ENCODE results near the gene SALL1. TPM values are rescaled to one million over a fixed set of nuclear protein-coding genes. Genes with fewer than 3 reads are reported as not detected.

The SALL1 gene
- total and polyA plus RNA-seq, 2 of the 13 experiments (the other 11 are each of a cell fraction or from before 2014, with no cell fraction given), result 6.6 to 12.3 TPM

DNA sequence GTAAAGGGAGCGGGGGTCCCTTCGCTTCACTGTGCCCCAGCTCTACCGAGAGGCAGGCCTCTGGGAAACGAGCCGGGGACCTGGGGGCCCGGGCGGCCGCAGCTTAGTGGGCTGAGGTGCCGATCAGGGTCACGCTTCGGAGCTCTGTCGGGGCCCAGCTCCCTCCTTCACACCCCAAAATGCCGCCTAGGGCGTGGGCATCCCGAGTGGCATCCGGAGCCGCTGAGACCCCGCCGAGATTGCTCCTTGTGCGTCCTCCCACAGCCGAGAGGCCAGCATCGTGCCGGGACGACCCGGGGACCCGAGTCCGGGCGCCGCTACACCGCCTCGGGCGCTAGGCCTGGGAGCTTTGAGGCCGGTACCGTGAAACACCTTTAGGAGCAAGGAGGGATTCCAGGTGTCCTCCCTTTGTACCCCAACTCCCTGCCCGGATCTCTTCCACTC, 1.3 kb downstream of the SALL1 start (continued):
- TF ChIP-seq ZBTB26 (CRISPR knock-in tag; IDR thresholded peaks at IDR 0.05; ENCODE audit: borderline replicate concordance), result peak; percentile 65; the same call in 1 of the 2 replicates
- no peak for TF ChIP-seq SMAD9 (CRISPR knock-in tag; IDR thresholded peaks at IDR 0.05)
- TF ChIP-seq NFE2 (CRISPR knock-in tag; IDR thresholded peaks at IDR 0.05), result no peak
- TF ChIP-seq PRDM10 (CRISPR knock-in tag; IDR thresholded peaks at IDR 0.05; ENCODE audit: low read depth), result no peak
- TF ChIP-seq, protein P1, sequence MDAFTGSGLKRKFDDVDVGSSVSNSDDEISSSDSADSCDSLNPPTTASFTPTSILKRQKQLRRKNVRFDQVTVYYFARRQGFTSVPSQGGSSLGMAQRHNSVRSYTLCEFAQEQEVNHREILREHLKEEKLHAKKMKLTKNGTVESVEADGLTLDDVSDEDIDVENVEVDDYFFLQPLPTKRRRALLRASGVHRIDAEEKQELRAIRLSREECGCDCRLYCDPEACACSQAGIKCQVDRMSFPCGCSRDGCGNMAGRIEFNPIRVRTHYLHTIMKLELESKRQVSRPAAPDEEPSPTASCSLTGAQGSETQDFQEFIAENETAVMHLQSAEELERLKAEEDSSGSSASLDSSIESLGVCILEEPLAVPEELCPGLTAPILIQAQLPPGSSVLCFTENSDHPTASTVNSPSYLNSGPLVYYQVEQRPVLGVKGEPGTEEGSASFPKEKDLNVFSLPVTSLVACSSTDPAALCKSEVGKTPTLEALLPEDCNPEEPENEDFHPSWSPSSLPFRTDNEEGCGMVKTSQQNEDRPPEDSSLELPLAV (CRISPR knock-in tag; conservative IDR thresholded peaks at IDR 0.05; ENCODE audit: low read depth), result no peak
- TF ChIP-seq PRDM4 (CRISPR knock-in tag; IDR thresholded peaks at IDR 0.05; ENCODE audit: borderline replicate concordance), result no peak
- no peak for TF ChIP-seq PAF1 (CRISPR knock-in tag; IDR thresholded peaks at IDR 0.05)
- no peak for TF ChIP-seq RFX5 (IDR thresholded peaks at IDR 0.05; ENCODE audit: low read depth, low read length)
- no peak for TF ChIP-seq ZNF761 (CRISPR knock-in tag; conservative IDR thresholded peaks at IDR 0.05)
- TF ChIP-seq MYNN (CRISPR knock-in tag; IDR thresholded peaks at IDR 0.05; ENCODE audit: low read depth), result no peak
- TF ChIP-seq, protein P2, sequence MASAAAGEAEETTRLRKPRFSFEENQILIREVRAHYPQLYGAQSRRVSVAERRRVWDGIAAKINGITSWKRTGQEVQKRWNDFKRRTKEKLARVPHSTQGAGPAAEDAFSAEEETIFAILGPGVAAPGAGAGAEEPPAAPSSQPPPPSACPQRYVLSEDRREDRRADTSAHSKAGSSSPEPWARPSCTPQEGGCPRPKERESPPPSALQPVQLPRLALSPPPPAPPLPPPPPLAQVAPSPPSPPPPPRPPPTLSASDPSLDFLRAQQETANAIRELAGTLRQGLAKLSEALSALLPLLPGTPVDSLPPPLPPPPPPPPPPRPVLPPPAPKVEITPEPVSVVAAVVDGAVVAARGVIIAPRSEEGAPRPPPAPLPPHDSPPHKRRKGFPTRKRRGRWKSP (CRISPR knock-in tag; IDR thresholded peaks at IDR 0.05), result 0 out of 2 replicates have a peak, but pooled peaks have one; percentile 37
- TF ChIP-seq MIER3 (CRISPR knock-in tag; IDR thresholded peaks at IDR 0.05; ENCODE audit: borderline replicate concordance), result no peak
- no peak for TF ChIP-seq EZH2 (conservative IDR thresholded peaks at IDR 0.05; ENCODE audit: low read depth, low read length)
- TF ChIP-seq YEATS2 (CRISPR knock-in tag; IDR thresholded peaks at IDR 0.05; ENCODE audit: borderline replicate concordance), result no peak
- no peak for TF ChIP-seq PHF21A (CRISPR knock-in tag; IDR thresholded peaks at IDR 0.05)
- TF ChIP-seq ZNF232 (CRISPR knock-in tag; IDR thresholded peaks at IDR 0.05; ENCODE audit: borderline replicate concordance), result peak; percentile 40; the same call in 1 of the 2 replicates
- no peak for TF ChIP-seq ZNF414 (CRISPR knock-in tag; IDR thresholded peaks at IDR 0.05)
- TF ChIP-seq ZNF720 (CRISPR knock-in tag; IDR thresholded peaks at IDR 0.05), result no peak
- TF ChIP-seq NR2F2 (IDR thresholded peaks at IDR 0.05; ENCODE audit: borderline replicate concordance, low read depth), result no peak

Data from HepG2 (cell line).